ENCODE results near the gene KARS1. TPM values are rescaled to one million over a fixed set of nuclear protein-coding genes. Genes with fewer than 3 reads are reported as not detected.

The KARS1 gene
- total RNA-seq: 151 and 169 TPM in 2 replicates

DNA sequence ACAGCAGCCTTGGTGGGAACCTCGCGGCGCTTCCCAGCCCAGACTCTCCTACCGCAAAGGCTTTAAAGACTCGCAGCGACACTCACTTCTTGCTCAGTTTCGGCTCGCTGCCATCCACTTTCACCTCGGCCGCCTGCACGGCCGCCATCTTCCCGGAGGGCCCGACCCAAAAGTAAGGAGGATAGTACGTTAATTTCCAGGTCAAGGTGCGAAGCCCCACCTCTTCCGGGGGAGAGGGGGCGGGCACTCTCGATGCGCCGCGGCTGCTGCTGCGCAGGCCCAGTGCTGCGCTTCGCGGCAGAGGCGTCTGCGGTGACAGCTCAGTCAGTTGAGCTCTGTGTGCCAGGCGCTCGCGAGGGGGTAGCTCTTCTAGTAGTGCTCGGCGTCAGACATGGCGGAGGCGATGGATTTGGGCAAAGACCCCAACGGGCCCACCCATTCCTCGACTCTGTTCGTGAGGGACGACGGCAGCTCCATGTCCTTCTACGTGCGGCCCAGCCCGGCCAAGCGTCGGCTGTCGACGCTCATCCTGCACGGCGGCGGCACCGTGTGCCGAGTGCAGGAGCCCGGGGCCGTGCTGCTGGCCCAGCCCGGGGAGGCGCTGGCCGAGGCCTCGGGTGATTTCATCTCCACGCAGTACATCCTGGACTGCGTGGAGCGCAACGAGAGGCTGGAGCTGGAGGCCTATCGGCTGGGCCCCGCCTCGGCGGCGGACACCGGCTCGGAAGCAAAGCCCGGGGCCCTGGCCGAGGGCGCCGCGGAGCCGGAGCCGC lies at the start of gene KARS1, which contains the start of gene TERF2IP:
Gene KARS1, minus strand, starts transcription at position 174 of the 773 bp plus-strand sequence. Its CDS starts 26 bp downstream, at position 148.
Gene TERF2IP, plus strand, starts transcription at position 282 of the 773 bp plus-strand sequence. Its CDS starts 110 bp downstream, at position 392.

DNA sequence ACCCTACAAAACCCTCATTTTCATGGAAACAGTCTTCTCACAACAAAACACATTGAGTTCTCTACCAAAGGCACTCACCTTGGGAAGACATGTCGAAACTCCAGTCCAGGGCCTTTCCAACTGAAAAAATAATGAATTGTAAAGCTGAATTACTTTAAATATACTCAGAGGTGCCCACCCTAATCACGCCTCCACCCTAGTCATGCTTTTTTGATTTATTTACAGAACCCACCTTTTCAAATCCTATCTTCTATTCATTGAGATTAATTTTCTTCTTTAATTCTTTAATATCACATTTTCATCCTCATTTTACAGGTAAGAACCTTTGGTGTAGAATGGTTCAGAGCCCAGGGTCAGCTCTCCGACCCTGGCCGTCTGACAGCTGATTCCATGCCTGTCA lies 29.4 kb upstream of the KARS1 start, which contains the start of gene CPHXL2:
Gene CPHXL2, minus strand, starts transcription at position 101 of the 400 bp plus-strand sequence. Its CDS starts 10 bp downstream, at position 91.

DNA sequence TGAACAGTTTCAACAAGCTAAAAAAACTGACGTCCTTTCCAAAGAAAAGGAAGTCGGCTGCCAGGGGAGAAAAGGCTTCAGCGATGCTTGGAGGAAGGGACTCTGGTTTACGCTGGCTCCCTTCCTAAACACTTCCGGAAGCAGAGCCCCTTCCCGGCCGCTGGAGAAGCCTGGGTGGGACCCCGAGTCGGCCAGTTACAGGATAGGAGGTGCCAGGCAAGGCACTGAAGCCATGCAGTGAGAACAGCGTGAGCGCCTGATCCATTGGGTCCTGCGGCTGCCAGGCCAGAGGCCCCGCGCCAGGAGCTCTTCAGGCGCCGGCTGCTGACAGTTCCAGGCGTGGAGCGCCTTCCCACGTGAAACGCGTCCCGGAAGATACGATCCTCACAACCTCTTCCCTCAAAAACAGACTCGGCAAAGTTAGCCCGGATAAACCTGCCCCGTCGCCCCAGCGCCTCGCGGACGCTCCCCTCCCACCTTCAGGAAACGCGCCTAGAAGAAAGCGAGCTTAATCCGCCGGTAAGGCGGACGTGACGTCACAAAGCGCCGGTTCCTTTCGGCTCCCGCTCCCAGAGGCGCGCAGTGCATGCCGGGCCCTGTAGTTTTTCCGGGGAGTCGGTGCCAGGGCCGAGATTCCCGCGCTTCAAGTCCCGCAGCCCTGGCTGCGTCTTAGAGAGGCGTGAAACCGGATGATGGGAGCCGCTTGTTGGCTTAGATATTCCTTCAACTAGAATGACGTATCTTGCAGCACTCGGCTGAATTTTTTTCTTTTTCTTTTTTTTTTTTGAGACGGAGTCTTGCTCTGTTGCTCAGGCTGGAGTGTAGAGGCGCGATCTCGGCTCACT lies 24.5 kb downstream of the KARS1 start, which contains the start of gene ADAT1:
Gene ADAT1, minus strand, starts transcription at position 521 of the 845 bp plus-strand sequence. CDS start 2,482 bp downstream, outside the sequence.

Other genes starting within 250 kb of the KARS1 start
- gene CFDP1, start 214.2 kb downstream of the KARS1 start, total RNA-seq: 47.1 and 63.6 TPM in 2 replicates
- gene TMEM170A, start 183.0 kb downstream of the KARS1 start, total RNA-seq: 14.4 and 15.9 TPM in 2 replicates
- 1.6 and 1.7 TPM in 2 replicates for gene CHST6, start 152.2 kb downstream of the KARS1 start, total RNA-seq
- gene CHST5, start 111.6 kb downstream of the KARS1 start, total RNA-seq: not detected in 2 replicates
- gene TMEM231, start 91.4 kb downstream of the KARS1 start, total RNA-seq: 14.5 and 15.1 TPM in 2 replicates
- 29.7 and 38.6 TPM in 2 replicates for gene GABARAPL2, start 81.3 kb downstream of the KARS1 start, total RNA-seq
- 30.6 and 48.5 TPM in 2 replicates for gene ADAT1, start 24.4 kb downstream of the KARS1 start, total RNA-seq
- 33.3 and 37.3 TPM in 2 replicates for gene TERF2IP, start 108 bp upstream of the KARS1 start, total RNA-seq
- gene CPHXL2, start 29.3 kb upstream of the KARS1 start, total RNA-seq: not detected in 2 replicates
- gene DUXB, start 53.8 kb upstream of the KARS1 start, total RNA-seq: not detected in 2 replicates
- not detected in 2 replicates for gene CPHXL, start 78.8 kb upstream of the KARS1 start, total RNA-seq